NCI-H187 treated with DMSO at 0.1 percent for 48 hours (cell line): Measurements from ENCODE around the gene NDUFC2.
"Not testable (repeated sequence)": the region's sequence is repeated elsewhere in the genome, so short reads cannot be mapped to it uniquely, and the experiment has no call there.

Source experiments
- DNase-seq: peaks from one replicate; lab custom pipeline; 2025; lab: John Stamatoyannopoulos, UW

Gene NDUFC2

DNA sequence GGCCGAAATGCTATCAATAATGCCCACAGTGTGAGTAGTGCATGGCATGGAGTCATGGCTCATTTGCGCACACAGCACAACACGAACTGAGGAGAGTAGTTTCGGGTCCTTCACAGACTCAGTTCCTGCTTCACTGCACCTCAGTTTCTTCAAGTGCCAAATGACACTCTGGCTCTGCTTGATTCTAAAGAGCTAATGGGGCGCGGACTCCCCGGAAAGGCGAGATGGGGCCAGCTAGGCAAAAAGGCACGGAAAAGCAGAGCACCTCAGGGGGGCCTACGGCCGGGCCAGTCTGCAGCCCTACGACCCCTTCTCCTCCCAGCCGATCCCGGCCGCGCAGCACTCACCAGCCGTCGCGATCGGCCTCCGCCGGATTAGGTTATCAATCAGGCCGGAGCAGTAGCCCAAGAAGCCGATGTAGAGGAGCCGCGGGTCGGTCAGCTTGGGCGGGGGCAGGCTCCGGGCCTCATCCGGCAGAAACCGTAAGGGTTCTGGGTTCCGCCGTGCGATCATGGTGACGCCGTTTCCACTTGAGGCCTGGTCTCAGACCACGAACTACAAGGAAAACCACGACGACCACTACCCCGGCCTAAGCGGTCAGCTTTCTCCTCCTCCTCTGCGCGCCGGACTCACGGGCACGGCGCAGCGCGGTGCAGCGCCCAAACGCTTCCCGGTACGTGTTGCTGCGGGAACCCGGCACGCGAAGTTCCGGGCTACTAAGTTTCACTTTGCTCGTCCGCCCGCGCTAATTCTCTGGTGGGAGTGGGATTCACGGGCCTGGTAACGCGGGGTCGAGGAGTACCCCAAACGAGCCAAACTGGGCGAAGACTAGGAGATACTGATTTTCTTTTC is at the start of gene NDUFC2:
Gene NDUFC2, minus strand, starts transcription at position 631 of the 852 bp plus-strand sequence. Its CDS starts 118 bp downstream, at position 513.
- DNase-seq = no peak

DNA sequence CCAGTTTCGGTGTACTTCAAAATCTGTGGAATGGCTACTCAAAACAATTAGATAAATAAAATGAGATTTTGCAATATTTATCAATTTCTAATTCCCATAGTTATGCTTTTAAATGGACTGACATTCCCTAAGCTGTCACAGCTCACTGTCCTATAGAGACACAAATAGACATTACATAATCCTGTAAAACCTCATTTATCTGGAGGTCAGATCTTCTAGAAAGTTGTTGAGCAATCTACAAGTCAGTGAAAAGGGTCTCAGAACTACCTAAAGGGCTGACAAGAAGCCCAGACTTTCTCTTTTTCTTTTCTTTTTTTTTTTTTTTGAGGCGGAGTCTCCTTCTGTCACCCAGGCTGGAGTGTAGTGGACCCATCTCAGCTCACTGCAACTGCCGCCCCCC is 47.7 kb upstream of the NDUFC2 start:
- DNase-seq = no peak

DNA sequence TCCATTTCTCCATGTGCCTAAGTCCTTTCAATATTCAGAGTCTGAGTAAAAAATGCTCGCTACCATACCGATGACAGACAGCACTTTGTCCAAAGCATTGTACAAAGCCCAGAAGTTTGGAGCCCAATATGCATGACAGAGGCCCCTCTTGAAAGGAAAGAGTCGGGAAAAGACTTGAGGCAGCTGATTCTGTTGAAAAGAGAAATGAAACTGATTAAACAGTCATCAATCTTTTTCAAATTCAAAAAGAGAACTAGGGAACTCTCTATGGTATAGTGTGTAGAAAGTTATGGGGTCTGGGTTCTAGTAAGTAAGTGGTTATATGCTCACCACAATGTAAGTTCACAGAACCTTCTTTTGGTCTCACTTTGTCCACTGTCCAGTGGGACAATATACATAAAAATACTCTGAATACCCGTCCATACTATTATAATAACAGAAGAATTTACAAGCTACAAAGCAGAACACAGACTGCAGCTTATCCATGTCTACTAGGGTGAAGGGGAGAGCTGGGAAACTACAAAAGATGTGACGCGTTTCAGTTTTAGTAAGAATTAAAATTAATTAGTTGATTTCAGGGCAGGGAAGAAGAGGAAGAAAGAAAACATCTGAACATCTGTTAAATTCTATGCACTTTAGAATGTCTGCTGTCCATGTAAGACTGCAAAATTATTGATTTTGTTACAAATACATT is 33.1 kb upstream of the NDUFC2 start:
- no peak for DNase-seq

DNA sequence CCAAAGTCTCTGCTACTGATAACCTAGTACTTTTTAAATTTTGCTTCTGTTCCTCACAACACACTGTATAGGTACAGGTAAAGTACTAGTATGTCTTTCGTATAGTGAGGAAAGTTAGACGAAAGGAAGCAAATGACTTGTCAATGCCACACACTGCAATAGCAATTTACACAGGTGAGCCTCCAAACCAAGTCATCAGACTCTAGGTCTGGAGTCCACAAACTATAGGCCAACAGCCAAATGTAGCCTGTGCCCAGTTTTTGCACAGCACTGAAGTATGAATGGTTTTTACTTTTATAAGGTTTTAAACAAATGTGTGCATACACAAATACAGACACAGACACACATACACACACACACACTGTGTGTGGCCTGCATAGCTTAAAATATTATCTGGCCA is 31.6 kb upstream of the NDUFC2 start:
- no peak for DNase-seq

DNA sequence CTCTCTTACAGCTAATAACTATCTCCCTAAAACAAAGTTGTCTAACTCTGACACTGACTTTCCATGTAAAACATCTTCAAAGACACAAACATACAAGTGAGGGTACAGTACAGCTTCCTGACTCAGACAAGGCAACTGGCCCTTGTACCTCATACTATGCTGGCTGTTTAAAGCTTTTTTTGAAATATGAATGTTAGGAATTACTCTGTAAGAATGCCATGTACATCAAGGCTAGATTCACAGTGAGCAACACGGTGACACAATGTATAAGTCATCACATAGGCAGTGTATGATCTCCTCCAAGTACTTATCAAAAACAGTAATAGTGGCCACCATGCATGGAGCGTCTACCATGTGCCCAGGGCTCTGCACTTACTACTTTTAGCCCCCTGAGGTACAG is 31.2 kb upstream of the NDUFC2 start:
- DNase-seq = no peak

DNA sequence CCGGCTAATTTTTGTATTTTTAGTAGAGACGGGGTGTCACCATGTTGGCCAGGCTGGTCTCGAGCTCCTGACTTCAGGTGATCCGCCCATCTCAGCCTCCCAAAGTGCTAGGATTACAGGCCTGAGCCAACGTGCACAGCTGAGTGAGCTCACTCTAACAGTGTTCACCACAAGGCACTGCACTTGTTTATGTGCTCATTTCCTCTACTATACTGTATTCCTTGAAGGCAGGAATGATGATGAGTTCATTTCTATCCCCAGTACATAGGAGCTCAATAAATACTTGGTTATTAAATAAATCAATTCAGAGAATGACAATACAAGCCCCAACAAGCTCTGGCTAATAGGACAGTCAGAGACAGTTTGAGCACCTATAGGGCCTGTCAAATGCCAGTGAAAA is 30.7 kb upstream of the NDUFC2 start:
- no peak for DNase-seq

DNA sequence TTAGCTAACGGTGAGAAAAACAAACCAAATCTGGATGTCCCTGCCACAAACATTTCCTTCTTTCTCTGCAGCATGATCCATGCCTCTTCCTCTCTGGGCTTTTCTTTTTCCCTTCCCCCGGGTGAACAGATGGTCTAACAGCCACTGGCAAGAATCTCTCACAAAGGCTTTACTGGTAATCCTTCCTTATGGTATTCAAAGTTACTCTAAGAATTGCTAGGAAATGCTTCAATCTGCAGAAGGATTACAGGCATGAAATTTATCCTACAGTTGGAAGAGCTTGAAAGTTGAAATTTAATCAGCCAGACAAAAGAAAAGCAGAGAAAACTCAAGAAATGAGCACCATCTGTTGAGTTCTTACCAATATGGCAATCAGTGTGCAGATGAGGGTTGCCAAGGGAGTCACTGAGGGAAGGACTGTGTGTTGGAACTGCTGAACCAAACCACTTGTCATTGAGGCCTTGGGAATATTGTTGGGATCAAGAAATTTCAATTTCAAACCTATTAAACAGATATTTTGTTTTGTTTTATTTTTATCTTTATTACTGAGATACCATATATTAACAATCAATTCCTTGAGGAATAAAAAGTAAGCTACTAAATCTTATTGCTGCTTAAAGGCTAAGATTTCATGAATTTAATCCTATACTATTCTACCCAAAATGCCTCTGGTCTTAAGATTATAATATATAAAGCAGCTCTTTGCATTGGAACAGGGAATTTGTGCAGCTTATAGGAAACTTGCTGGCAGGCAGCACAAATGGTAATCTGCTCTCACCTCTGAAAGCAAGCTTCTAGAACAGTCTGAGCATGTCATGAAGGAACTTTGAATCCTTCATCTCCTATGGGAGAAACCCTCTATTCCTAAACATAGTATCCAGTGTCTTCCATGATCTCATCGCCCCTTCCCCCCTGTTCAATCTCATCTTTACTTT is 29.7 kb upstream of the NDUFC2 start:
- no peak for DNase-seq

DNA sequence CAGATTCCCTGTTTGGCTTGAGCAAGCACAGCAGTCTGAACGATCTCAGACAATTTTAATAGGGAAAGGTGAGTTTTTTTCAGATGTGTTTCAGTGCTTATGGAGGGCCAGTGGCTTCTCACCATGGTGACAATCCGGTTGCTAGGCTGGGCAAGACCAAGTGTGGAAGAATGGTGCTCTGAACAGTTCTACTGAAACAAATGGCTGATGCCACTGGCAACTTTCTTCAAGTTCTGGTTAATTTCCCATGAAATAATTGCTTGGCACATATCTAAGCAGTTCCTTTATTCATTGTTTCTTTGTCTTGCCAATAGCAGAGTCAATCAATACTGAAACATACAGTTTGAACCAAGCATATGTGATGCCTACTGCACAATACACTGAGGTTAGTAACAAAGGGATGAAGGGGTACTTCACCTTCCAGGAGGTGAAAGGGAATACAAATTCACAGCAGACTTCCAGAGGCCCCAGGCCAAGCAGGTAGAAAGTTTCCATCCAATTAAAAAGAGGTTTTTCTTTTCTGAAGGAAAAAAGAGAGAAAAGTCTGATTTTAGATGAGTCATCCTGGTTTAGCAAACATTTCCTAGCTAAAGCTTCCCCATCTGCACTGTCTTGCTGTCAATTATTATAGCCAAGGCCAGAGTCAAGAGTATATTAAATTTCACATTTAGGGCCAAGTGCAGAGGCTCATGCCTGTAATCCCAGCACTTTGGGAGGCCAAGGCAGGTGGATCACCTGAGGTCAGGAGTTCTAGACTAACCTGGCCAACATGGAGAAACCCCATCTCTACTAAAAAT is 21.2 kb upstream of the NDUFC2 start:
- DNase-seq = peak; percentile 38

DNA sequence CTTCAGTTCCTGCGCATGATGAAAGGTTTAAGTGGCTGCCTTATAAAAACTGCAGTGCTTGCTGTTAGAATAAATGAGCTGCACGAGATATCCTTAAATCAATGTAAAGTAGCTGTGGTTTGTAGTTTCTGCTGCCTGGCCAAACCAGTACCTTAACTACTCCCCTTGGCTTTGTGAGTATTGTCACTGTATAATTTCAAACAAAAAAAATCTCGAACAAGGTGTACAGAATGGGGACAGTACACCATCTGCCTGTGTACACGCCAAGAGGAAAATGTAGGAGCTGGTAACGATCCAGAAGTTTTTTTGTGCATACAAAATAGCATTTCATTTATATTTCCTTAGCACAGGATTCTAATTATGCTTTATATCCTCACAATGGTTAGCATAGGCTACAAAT is 20.6 kb upstream of the NDUFC2 start:
- DNase-seq = peak; percentile 95

DNA sequence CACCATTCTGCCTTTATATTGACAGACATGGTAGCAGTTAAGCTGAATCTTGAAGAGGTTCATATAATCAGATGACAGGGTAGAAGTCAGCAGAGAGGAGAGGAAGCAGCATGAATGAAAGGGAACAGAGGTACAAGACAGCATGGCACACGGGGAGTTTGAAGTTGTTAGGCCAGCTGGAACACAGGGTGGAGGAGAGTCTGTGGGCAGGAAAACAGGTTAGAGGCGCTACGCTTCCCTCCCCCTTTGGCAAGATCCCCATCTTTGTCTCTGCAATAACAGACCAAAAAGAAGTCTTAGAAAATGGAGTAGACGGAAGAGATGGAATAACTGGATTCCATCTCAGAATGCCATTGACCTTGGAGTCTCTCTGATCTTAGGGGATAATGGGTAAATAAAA is 20.0 kb upstream of the NDUFC2 start:
- peak; percentile 80 for DNase-seq

DNA sequence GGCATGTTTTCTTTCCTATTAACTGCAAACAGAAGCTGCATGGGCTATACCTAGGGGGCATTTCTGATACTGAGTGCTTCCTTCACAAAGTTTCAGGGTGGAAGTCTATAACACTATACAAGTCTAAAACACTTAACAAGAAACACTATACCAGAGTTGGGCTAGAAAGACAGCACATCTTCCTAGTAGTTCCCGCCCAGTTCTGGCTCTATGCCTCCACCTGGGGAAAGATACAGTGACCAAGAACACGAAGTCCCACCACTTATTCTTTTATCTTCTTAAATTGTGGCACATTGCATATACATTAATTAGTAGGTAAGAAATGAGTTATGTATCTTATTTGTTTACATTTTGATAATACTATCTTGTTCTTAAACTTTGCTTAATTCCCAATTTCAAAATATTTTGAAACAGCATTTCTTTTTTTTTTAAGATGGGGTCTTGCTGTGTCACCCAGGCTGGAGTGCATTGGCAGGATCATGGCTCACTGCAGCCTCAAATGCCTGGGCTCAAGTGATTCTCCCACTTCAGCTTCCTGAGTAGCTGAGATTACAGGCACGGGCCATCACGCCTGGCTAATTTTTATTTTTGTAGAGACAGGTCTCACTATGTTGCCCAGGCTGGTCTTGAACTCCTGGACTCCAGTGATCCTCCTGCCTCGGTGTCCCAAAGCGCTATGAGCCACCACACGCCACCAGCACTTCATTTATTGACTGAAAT is 18.2 kb upstream of the NDUFC2 start:
- no peak for DNase-seq

DNA sequence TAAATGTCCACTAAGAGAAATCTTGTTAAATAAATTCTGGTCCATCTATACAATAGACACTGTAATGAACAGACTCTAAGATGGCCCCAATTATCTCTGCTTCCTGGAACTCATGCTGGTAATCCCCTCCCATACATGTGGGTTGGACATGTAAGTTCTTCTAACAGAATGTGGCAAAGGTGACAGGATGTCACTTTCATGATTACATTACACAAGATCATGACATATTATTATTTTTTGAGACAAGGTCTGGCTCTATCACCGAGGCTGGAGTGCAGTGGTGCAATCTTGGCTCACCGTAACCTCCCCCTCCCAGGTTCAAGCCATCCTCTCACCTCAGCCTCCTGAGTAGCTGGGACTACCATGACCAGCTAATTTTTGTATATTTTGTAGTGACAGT is 14.6 kb upstream of the NDUFC2 start:
- DNase-seq = no peak

DNA sequence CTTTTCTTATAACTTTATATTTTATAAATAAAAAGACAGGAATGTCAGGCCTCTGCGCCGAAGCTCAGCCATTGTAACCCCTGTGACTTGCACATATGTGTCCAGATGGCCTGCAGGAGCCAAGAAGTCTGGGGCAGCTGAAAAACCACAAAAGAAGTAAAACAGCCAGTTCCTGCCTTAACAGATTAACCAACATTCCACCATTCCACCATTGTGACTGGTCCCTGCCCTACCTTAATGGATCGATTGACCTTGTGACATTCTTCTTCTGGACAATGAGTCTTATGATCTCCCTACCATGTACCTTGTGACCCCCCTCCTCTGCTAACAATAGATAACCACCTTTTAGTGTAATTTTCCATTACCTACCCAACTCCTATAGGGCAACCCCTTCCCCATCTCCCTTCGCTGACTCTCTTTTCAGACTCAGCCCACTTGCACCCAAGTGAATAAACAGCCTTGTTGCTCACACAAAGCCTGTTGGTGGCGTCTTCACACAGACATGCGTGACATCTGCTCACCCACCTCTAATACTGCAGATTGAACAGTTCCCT is 6.9 kb upstream of the NDUFC2 start:
- DNase-seq = not testable (repeated sequence)

DNA sequence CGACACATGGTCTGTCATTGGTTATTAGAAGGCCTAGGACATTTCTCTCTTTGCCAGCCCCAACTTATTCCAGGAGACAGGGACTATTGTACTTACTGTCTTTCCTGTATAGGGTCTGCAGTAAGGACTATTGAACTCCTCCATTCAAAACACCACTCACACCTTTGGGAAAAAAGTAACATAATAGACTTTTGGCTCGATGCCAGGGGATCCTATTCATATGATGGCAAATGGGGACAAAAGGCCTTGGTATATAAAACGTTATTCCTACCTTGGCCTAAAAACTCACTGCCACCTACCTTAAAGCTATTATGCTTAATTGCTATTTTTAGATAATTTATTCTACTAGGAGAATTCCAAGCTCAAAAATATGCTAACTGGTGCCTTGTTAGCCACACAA is 6.3 kb upstream of the NDUFC2 start:
- no peak for DNase-seq

DNA sequence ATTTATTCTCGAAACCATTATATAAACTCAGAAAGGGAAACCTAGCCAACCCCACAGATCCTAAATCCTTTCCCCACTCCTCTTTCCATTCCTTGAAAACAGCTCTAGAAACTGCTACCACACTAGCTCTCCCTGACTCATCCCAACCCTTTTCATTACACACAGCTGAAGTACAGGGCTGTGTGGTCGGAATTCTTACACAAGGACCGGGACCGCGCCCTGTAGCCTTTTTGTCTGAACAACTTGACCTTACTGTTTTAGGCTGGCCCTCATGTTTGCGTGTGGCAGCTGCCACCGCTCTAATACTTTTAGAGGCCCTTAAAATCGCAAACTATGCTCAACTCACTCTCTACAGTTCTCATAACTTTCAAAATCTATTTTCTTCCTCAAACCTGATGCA is 4.8 kb upstream of the NDUFC2 start:
- DNase-seq = not testable (repeated sequence)

DNA sequence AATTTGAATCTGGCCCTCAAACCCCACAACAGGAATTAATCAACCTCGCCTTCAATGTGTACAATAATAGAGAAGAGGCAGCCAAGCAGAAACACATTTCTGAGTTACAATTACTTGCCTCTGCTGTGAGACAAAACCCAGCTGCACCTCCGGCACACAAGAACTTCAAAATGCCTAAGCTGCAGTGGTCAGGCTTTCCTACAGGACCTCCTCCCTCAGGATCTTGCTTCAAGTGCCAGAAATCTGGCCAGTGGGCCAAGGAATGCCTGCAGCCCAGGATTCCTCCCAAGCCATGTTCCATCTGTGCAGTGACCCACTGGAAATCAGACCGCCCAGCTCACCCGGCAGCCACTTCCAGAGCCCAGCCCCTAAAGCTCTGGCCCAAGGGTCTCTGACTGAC is 3.4 kb upstream of the NDUFC2 start:
- no peak for DNase-seq

DNA sequence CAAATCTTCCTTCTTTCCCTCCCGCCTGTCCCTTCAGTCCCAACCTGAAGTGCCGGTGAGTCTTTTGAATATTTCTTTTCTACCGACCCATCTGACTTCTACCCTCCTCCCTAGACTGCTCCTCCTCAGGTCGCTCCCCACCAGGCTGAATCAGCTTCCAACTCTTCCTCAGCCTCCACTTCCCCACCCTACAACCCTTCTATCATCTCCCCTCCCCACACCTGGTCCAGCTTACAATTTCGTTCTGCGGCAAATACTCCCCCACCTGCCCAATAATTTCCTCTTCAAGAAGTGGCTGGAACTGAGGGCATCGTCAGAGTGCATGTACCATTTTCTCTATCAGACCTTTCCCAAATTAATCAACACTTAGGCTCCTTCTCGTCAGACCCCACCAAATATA is 2.5 kb upstream of the NDUFC2 start:
- DNase-seq = no peak

DNA sequence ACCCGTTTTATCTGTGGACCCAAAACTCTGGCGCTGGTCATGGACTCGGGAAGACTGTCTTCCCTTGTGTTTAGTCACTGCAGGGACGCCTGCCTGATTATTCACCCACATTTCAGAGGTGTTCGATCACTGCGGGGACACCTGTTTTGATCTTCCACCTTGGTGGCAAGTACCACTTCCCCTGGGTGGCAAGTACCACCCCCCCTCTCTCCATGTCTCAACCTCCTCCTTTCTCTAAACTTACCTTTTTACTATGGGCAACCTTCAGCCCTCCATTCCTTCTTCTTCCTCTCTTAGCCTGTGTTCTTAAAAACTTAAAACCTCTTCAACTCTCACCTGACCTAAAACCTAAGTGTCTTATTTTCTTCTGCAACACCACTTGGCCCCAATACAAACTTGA is 1.9 kb upstream of the NDUFC2 start:
- no peak for DNase-seq

DNA sequence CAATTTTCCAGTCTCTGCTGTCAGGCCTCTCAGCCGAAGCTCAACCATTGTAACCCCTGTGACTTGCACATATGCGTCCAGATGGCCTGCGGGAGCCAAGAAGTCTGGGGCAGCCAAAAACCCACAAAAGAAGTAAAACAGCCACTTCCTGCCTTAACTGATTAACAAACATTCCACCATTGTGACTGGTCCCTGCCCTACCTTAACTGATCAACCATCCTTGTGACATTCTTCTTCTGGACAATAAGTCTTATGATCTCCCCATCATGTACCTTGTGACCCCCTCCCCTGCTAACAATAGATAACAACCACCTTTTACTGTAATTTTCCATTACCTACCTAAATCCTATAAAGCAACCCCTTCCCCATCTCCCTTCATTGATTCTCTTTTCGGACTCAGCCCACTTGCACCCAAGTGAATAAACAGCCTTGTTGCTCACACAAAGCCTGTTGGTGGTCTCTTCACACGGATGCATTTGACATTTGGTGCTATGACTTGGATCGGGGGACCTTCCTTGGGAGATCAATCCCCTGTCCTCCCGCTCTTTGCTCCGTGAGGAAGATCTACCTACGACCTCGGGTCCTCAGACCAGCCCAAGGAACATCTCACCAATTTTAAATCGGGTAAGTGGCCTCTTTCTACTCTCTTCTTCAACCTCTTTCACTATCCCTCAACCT is 1.3 kb upstream of the NDUFC2 start:
- DNase-seq = no peak
